ENCODE data around the gene MPDU1. TPM values are rescaled to one million over a fixed set of nuclear protein-coding genes. Genes with fewer than 3 reads are reported as not detected.

Gene MPDU1
- total RNA-seq, 1 experiment from 2014 or later: 34.6 TPM

DNA sequence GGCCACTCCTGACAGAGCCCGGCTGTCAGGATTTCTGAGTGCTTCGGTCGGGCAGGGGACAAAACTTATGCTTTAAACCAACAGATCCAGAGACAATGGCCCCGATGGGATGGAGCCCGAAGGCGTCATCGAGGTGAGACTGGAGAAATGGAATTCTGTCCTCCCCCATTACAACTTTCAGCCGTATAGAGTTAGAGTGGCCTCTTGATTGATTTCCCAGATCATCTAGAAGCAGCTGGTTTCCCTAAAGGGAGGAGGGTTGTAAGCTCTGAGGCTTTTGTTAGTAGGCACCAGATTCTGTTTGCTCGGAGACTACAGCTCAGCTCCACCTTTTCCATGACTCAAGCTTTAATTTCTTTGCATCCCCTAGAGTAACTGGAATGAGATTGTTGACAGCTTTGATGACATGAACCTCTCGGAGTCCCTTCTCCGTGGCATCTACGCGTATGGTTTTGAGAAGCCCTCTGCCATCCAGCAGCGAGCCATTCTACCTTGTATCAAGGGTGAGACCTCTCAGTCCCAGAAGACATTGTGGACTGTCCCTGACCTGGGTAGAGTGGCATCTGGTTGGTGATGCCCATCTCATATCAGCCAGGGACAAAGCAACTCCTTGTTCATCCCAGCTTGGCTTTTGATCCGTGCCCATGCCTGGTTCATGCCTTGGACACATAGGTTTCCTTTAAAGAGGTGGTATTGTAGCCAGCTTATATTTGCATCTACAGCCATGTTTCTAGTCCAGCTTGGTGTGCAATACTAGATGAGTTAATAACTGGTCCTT, 9.3 kb upstream of the MPDU1 start:
- CTCF ChIA-PET: interaction anchor here (0.6 to 1.5 kb wide), 2 partner anchors 14 to 52 kb away, joined by 3 to 4 read pairs; no protein-coding TSS in a partner anchor
- intact Hi-C loops (cut with micrococcal nuclease; ENCODE audit: unreplicated experiment): no loop called here
- Mint-ChIP-seq H3K4me1 (ENCODE audit: low read depth, unreplicated experiment) (peaks cover 17% of the 10 kb centered on the region), H3K36me3 (ENCODE audit: insufficient read depth, unreplicated experiment) (peaks cover 88% of the 10 kb centered on the region), H3K9me3 (ENCODE audit: low read depth, unreplicated experiment) (no peaks in the 10 kb centered on the region), H3K4me3 (ENCODE audit: low read depth, unreplicated experiment) (peak overlapping the region; percentile 94), H3K27me3 (ENCODE audit: unreplicated experiment) (no peaks in the 10 kb centered on the region), H3K27ac (ENCODE audit: unreplicated experiment) (no peak overlapping the region)
- TSS peak; percentile 16 for BruUV-seq (replicated peaks)
- TF ChIP-seq, protein P1, sequence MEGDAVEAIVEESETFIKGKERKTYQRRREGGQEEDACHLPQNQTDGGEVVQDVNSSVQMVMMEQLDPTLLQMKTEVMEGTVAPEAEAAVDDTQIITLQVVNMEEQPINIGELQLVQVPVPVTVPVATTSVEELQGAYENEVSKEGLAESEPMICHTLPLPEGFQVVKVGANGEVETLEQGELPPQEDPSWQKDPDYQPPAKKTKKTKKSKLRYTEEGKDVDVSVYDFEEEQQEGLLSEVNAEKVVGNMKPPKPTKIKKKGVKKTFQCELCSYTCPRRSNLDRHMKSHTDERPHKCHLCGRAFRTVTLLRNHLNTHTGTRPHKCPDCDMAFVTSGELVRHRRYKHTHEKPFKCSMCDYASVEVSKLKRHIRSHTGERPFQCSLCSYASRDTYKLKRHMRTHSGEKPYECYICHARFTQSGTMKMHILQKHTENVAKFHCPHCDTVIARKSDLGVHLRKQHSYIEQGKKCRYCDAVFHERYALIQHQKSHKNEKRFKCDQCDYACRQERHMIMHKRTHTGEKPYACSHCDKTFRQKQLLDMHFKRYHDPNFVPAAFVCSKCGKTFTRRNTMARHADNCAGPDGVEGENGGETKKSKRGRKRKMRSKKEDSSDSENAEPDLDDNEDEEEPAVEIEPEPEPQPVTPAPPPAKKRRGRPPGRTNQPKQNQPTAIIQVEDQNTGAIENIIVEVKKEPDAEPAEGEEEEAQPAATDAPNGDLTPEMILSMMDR (IDR thresholded peaks at IDR 0.05; ENCODE audit: unreplicated experiment): no peak
- no peak for DNase-seq

DNA sequence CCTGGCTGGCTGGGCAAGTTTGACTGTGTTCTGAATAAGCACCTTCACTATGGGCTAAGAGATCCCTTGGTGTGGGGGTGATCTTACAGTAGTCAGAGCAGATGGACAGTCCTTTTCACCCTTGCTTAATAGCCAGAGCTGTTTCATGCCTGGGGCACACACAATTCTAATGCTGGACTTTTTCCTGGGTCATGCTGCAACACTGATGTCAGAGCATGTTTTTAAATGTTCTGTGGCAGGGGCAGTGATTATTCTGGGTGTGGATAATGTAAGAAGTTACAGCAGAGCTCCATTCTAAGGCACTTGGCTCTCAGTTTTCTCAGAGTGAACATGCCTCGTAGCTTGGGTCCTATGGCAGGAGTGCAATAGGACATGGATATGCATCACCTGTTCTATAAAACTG, 8.2 kb upstream of the MPDU1 start:
- CTCF ChIA-PET: no interaction called here
- H3K36me3 Mint-ChIP-seq (ENCODE audit: insufficient read depth, unreplicated experiment): peaks cover 93% of the 10 kb centered on the region
- peaks cover 27% of the 10 kb centered on the region for H3K4me1 Mint-ChIP-seq (ENCODE audit: low read depth, unreplicated experiment)
- no peaks in the 10 kb centered on the region for H3K9me3 Mint-ChIP-seq (ENCODE audit: low read depth, unreplicated experiment)
- H3K4me3 Mint-ChIP-seq (ENCODE audit: low read depth, unreplicated experiment): peak overlapping the region; percentile 94
- no peak for DNase-seq
- intact Hi-C loops (cut with micrococcal nuclease; ENCODE audit: unreplicated experiment): no loop called here
- no TSS peak for BruUV-seq (replicated peaks)
- TF ChIP-seq, protein P1 (IDR thresholded peaks at IDR 0.05; ENCODE audit: unreplicated experiment): no peak
- no peak overlapping the region for H3K27ac Mint-ChIP-seq (ENCODE audit: unreplicated experiment)
- H3K27me3 Mint-ChIP-seq (ENCODE audit: unreplicated experiment): no peaks in the 10 kb centered on the region

DNA sequence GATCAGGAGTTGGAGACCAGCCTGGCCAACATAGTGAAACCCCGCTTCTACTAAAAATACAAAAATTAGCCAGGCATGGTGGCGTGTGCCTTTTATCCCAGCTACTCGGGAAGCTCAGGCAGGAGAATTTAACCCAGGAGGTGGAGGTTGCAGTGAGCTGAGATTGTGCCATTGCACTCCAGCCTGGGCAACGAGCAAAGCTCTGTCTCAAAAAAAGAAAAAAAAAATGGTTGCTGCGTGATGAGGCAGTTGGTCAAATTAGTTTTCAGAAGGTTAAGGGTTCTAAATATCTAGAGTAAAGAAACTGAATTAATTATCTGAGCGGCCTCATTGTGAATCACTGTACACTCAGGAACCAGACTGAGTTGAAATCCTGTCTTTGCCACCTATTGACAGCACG, 7.7 kb upstream of the MPDU1 start:
- Mint-ChIP-seq H3K27ac (ENCODE audit: unreplicated experiment) (no peak overlapping the region), H3K9me3 (ENCODE audit: low read depth, unreplicated experiment) (no peaks in the 10 kb centered on the region), H3K36me3 (ENCODE audit: insufficient read depth, unreplicated experiment) (peaks cover 96% of the 10 kb centered on the region), H3K27me3 (ENCODE audit: unreplicated experiment) (no peaks in the 10 kb centered on the region), H3K4me1 (ENCODE audit: low read depth, unreplicated experiment) (peaks cover 32% of the 10 kb centered on the region), H3K4me3 (ENCODE audit: low read depth, unreplicated experiment) (no peak overlapping the region)
- DNase-seq: no peak
- no TSS peak for BruUV-seq (replicated peaks)
- TF ChIP-seq, protein P1 (IDR thresholded peaks at IDR 0.05; ENCODE audit: unreplicated experiment): no peak
- intact Hi-C loops (cut with micrococcal nuclease; ENCODE audit: unreplicated experiment): no loop called here
- CTCF ChIA-PET: no interaction called here

DNA sequence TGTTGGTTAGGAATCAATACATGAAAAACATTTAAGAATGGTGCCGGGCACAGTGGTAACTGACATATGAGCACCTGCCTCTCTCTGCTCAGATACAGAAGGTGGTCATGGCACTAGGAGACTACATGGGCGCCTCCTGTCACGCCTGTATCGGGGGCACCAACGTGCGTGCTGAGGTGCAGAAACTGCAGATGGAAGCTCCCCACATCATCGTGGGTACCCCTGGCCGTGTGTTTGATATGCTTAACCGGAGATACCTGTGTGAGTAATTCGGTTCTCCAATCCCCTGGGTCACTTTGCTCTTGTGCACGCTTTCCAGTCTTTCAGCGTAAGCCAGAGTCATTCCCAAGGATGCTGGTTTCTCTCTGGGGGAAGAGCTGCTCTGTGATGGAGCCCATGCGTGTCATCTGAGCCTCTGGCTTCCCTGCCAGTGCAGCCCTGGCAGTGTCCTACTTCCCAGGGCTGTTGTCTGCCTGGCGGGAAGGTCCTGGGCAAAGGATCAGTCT, 7.2 kb upstream of the MPDU1 start:
- Mint-ChIP-seq H3K27ac (ENCODE audit: unreplicated experiment) (peak overlapping the region; percentile 20), H3K27me3 (ENCODE audit: unreplicated experiment) (no peaks in the 10 kb centered on the region), H3K9me3 (ENCODE audit: low read depth, unreplicated experiment) (no peaks in the 10 kb centered on the region), H3K36me3 (ENCODE audit: insufficient read depth, unreplicated experiment) (peaks cover 96% of the 10 kb centered on the region), H3K4me1 (ENCODE audit: low read depth, unreplicated experiment) (peaks cover 37% of the 10 kb centered on the region), H3K4me3 (ENCODE audit: low read depth, unreplicated experiment) (no peak overlapping the region)
- intact Hi-C loops (cut with micrococcal nuclease; ENCODE audit: unreplicated experiment): no loop called here
- no peak for DNase-seq
- TF ChIP-seq, protein P1 (IDR thresholded peaks at IDR 0.05; ENCODE audit: unreplicated experiment): no peak
- no TSS peak for BruUV-seq (replicated peaks)
- CTCF ChIA-PET: no interaction called here

All from Calu3 (cell line).